Neuronal stem cell (in vitro differentiated cells): Measurements from ENCODE around the gene RALGPS1.
A peak's percentile ranks its signal among the peaks of the same experiment; 100 is the strongest.

Source experiments
- DNase-seq: peaks from one replicate; pipeline ENCODE4 v3.0.0-alpha.2; 2013; ENCODE audit warnings: low spot score
- H2AFZ ChIP-seq: one replicate; pipeline ENCODE4 v1.6.1; 2013; ENCODE audit warnings: mild to moderate bottlenecking, low read length, inconsistent platforms
- H2AK5ac ChIP-seq: 2 replicates; pipeline ENCODE4 v1.6.1; 2013; ENCODE audit warnings: low read depth, mild to moderate bottlenecking, inconsistent platforms, low read length, moderate library complexity, mixed read lengths
- H2BK120ac ChIP-seq: 2 replicates; pipeline ENCODE4 v1.6.1; 2013; ENCODE audit warnings: low read depth, mild to moderate bottlenecking, inconsistent platforms, low read length, moderate library complexity, mixed read lengths
- H2BK12ac ChIP-seq: one replicate; pipeline ENCODE4 v1.6.1; 2013; ENCODE audit warnings: low read length, inconsistent platforms
- H2BK15ac ChIP-seq: 2 replicates; pipeline ENCODE4 v1.6.1; 2013; ENCODE audit warnings: mild to moderate bottlenecking, low read length, inconsistent platforms, mixed read lengths
- H2BK5ac ChIP-seq: one replicate; pipeline ENCODE4 v1.6.1; 2013; ENCODE audit warnings: inconsistent platforms, mild to moderate bottlenecking, low read length, moderate library complexity
- H3K14ac ChIP-seq: one replicate; pipeline ENCODE4 v1.6.1; 2013; ENCODE audit warnings: low read length, inconsistent platforms
- H3K18ac ChIP-seq: 2 replicates; pipeline ENCODE4 v1.6.1; 2013; ENCODE audit warnings: low read length, inconsistent platforms
- H3K23ac ChIP-seq: 2 replicates; pipeline ENCODE4 v1.6.1; 2013; ENCODE audit warnings: low read depth, mild to moderate bottlenecking, mixed read lengths, low read length, inconsistent platforms; ENCODE audit not compliant: poor library complexity
- H3K27ac ChIP-seq: replicated peaks from 3 replicates; pipeline ENCODE4 v1.5.1; 2013; ENCODE audit warnings: low read length, inconsistent platforms
- H3K27me3 ChIP-seq, 3 experiments: 2 replicates each; pipeline ENCODE4 v1.6.1; 2013; ENCODE audit warnings: low read length in 3 of 3, mild to moderate bottlenecking in 2 of 3, inconsistent platforms in 1 of 3, low read depth in 1 of 3, mixed read lengths in 1 of 3, moderate library complexity in 1 of 3; ENCODE audit not compliant: control insufficient read depth in 3 of 3, insufficient read depth in 3 of 3
- H3K36me3 ChIP-seq, 2 donors: replicated peaks in 1 of 2; 2 replicates each; pipeline ENCODE4 v1.6.1; 2013; ENCODE audit warnings: low read length in 2 of 2; ENCODE audit not compliant: control insufficient read depth in 2 of 2, insufficient read depth in 2 of 2
- H3K4ac ChIP-seq: 2 replicates; pipeline ENCODE4 v1.6.1; 2013; ENCODE audit warnings: inconsistent platforms, mild to moderate bottlenecking, low read length, moderate library complexity
- H3K4me1 ChIP-seq, 2 donors: 1 replicate in 1 of 2; 2 replicates in 1 of 2; pipeline ENCODE4 v1.6.1; 2013; ENCODE audit warnings: low read length in 2 of 2, low read depth in 1 of 2; ENCODE audit not compliant: control insufficient read depth in 2 of 2, insufficient read depth in 1 of 2
- H3K4me2 ChIP-seq: one replicate; pipeline ENCODE4 v1.6.1; 2013; ENCODE audit warnings: mild to moderate bottlenecking, low read length, inconsistent platforms; ENCODE audit not compliant: insufficient read depth, poor library complexity, severe bottlenecking
- H3K4me3 ChIP-seq, 2 donors: 2 replicates each; pipeline ENCODE4 v1.5.1; 2013; ENCODE audit warnings: low read length in 2 of 2, mild to moderate bottlenecking in 2 of 2, inconsistent platforms in 1 of 2, moderate library complexity in 1 of 2
- H3K79me1 ChIP-seq: one replicate; pipeline ENCODE4 v1.6.1; 2013; ENCODE audit warnings: low read depth, mild to moderate bottlenecking, inconsistent platforms, low read length, moderate library complexity
- H3K9ac ChIP-seq: one replicate; pipeline ENCODE4 v1.6.1; 2013; ENCODE audit warnings: mild to moderate bottlenecking, low read depth, low read length, inconsistent platforms; ENCODE audit not compliant: poor library complexity
- H3K9me3 ChIP-seq, 2 donors: replicated peaks in 1 of 2; 2 replicates each; pipeline versions ENCODE3 to v1.6.1; 2013; ENCODE audit warnings: low read length in 2 of 2, mild to moderate bottlenecking in 2 of 2, inconsistent platforms in 1 of 2, low read depth in 1 of 2, mixed read lengths in 1 of 2, moderate library complexity in 1 of 2; ENCODE audit not compliant: control insufficient read depth in 2 of 2, insufficient read depth in 1 of 2
- H4K8ac ChIP-seq: one replicate; pipeline ENCODE4 v1.6.1; 2013; ENCODE audit warnings: low read depth, mild to moderate bottlenecking, inconsistent platforms, low read length, moderate library complexity
- H4K91ac ChIP-seq: one replicate; pipeline ENCODE4 v1.6.1; 2013; ENCODE audit warnings: low read length, low read depth, mild to moderate bottlenecking, inconsistent platforms; ENCODE audit not compliant: poor library complexity
- WGBS, 2 donors: extraction: QIAGEN DNeasy Blood & Tissue Kit; methylation state at CpG; one replicate each; pipeline ENCODE4 v1.1.7; 2013; ENCODE audit warnings: missing lambda C conversion rate in 2 of 2, mixed read lengths in 1 of 2; ENCODE audit not compliant: insufficient read length in 2 of 2, insufficient replicate concordance in 1 of 2; ENCODE audit errors: extremely low coverage in 2 of 2; 5-methylcytosine and 5-hydroxymethylcytosine counted together

RALGPS1 gene

DNA sequence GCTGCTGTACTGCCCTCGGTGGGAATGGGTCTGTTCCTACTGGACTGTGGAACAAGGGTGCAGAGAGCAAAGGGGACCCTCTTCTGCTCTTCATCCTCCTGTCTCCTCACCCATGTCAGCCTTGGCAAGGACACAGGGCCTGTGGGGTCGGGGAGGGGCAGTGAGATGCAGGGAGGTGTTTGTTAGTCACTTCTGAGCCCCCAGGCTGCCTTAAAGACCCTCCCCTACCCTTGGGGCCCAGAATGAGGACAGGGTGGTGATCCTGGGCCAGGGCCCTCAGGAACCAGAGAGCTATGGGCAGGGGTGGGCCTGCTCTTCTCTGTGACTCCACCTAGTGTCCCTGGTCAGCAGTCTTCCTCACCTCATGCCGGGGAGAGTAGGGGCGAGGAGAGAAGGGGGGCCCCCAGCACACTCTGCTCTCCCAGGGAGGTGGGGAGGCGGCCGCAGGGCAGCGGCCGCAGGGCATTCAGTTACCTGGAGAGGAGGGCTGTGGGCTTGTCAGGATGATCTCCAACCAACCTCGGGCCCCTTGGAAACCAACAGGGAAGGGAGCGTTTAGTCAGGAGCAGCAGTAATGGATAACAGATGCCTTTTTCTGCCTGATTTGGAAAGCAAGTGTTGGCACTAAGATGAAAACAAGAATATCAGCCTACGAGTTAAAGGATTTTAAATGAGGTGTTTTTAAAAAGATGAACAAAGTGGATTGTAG, 288.0 kb downstream of the RALGPS1 start:
- no peaks in the 10 kb centered on the region for H3K79me1 ChIP-seq
- H3K27me3 ChIP-seq: no peaks in the 10 kb centered on the region
- no peak overlapping the region for H2BK120ac ChIP-seq
- no peak overlapping the region for H3K23ac ChIP-seq
- no peak for DNase-seq
- no peaks in the 10 kb centered on the region for H3K36me3 ChIP-seq
- no peak overlapping the region for H3K14ac ChIP-seq
- no peak overlapping the region for H4K8ac ChIP-seq
- no peak overlapping the region for H2BK12ac ChIP-seq
- H2BK15ac ChIP-seq: no peak overlapping the region
- no peak overlapping the region for H3K4ac ChIP-seq
- WGBS, 2 donors: 100% methylated on average over 1 of the region's 11 CpGs; no CpG with 5 or more reads in 1 of the 2 donors
- H3K27ac ChIP-seq: no peak overlapping the region
- no peak overlapping the region for H2BK5ac ChIP-seq
- H3K4me3 ChIP-seq: no peak overlapping the region
- H3K4me2 ChIP-seq: no peak overlapping the region
- H4K91ac ChIP-seq: no peak overlapping the region
- no peak overlapping the region for H2AFZ ChIP-seq
- no peak overlapping the region for H3K18ac ChIP-seq
- no peak overlapping the region for H3K9ac ChIP-seq
- no peaks in the 10 kb centered on the region for H3K9me3 ChIP-seq
- H2AK5ac ChIP-seq: no peak overlapping the region
- peaks cover 0 to 4% of the 10 kb centered on the region in 2 donors for H3K4me1 ChIP-seq

DNA sequence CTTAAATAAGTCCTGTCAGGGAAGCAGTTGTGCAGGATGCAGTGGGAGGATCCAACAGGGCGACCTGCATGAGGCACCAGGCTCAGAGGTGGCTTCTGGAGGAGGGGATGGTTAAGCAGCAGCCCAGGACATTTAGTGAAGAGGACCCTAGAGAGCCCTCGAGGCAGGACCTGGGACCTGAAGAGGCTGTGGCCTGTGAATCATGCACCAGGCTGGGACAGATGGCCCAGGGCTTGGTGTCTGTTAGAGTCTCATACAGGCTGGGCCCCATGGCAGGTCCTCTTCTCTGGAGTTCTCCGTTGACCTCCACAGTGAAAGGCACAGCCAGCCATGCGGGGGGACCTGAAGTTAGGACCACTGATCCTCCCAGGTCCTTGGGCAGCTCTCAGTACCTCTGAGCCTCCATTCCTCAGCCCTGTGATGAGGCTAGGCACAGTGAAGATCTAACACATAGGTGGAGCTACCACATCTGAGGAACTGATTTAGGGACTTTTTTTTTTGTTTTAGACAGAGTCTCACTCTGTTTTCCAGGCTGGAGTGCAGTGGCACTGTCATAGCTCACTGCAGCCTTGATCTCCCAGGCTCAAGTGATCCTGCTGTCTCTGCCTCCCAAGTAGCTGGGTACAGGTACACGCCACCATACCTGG, 289.2 kb downstream of the RALGPS1 start:
- Histone ChIP-seq H3K14ac (peak overlapping the region; percentile 72), H2AFZ (no peak overlapping the region), H3K27me3 (no peaks in the 10 kb centered on the region), H3K9me3 (no peaks in the 10 kb centered on the region), H2AK5ac (no peak overlapping the region), H3K4me2 (no peak overlapping the region), H2BK12ac (no peak overlapping the region), H2BK120ac (no peak overlapping the region), H3K79me1 (no peaks in the 10 kb centered on the region), H3K36me3 (no peaks in the 10 kb centered on the region), H3K4me1 (peaks cover 0 to 3% of the 10 kb centered on the region in 2 donors), H4K91ac (no peak overlapping the region), H3K4ac (no peak overlapping the region), H3K27ac (no peak overlapping the region), H2BK15ac (no peak overlapping the region), H3K18ac (no peak overlapping the region), H3K4me3 (no peak overlapping the region), H3K9ac (no peak overlapping the region), H2BK5ac (no peak overlapping the region), H3K23ac (no peak overlapping the region), H4K8ac (no peak overlapping the region)
- no peak for DNase-seq
- no CpG with 5 or more reads among the region's 5 CpGs for WGBS, 2 donors

GRCh38 chr9:127204771-127205470, 290.3 kb downstream of the RALGPS1 start:
- no peak overlapping the region for H3K4me3 ChIP-seq
- no peak overlapping the region for H3K4me2 ChIP-seq
- H2AK5ac ChIP-seq: no peak overlapping the region
- no peak overlapping the region for H2BK5ac ChIP-seq
- no peaks in the 10 kb centered on the region for H3K36me3 ChIP-seq
- no peak overlapping the region for H2BK12ac ChIP-seq
- no peak overlapping the region for H3K18ac ChIP-seq
- no peak for DNase-seq
- no peaks in the 10 kb centered on the region for H3K27me3 ChIP-seq
- no CpG with 5 or more reads among the region's 7 CpGs for WGBS, 2 donors
- no peak overlapping the region for H3K14ac ChIP-seq
- H4K91ac ChIP-seq: no peak overlapping the region
- H3K79me1 ChIP-seq: no peaks in the 10 kb centered on the region
- peaks cover 0 to 1% of the 10 kb centered on the region in 2 donors for H3K4me1 ChIP-seq
- H3K23ac ChIP-seq: no peak overlapping the region
- H2BK120ac ChIP-seq: no peak overlapping the region
- no peak overlapping the region for H3K9ac ChIP-seq
- H2BK15ac ChIP-seq: no peak overlapping the region
- no peak overlapping the region for H3K4ac ChIP-seq
- no peak overlapping the region for H3K27ac ChIP-seq
- no peaks in the 10 kb centered on the region for H3K9me3 ChIP-seq
- no peak overlapping the region for H4K8ac ChIP-seq
- no peak overlapping the region for H2AFZ ChIP-seq

DNA sequence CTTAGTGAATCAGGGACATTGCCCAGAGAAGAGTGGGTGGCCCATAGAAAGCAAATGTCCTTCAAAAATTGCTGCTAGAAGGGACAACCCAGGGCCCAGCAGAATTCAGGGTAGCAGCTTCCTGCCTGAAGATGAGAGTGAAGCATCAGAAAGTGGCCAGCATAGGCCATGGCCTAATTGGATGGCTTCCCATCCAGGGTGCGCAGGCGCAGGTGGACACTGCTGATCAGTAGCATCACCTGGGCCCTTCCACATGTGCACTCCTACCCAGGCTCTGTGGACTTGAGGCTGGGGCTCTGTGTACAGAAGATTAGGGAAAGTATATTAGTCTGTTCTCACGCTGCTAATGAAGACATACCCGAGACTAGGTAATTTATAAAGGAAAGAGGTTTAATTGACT, 291.4 kb downstream of the RALGPS1 start:
- Histone ChIP-seq H3K4me1 (peaks cover 5 to 9% of the 10 kb centered on the region in 2 donors), H3K27me3 (no peaks in the 10 kb centered on the region), H4K91ac (no peak overlapping the region), H3K79me1 (no peaks in the 10 kb centered on the region), H4K8ac (no peak overlapping the region), H3K9me3 (no peaks in the 10 kb centered on the region), H3K18ac (no peak overlapping the region), H3K4me2 (no peak overlapping the region), H2AFZ (no peak overlapping the region), H3K4me3 (no peak overlapping the region), H3K14ac (no peak overlapping the region), H3K4ac (no peak overlapping the region), H2BK15ac (no peak overlapping the region), H2BK12ac (no peak overlapping the region), H3K27ac (no peak overlapping the region), H2BK5ac (no peak overlapping the region), H2BK120ac (no peak overlapping the region), H2AK5ac (no peak overlapping the region), H3K36me3 (no peaks in the 10 kb centered on the region), H3K23ac (no peak overlapping the region), H3K9ac (no peak overlapping the region)
- no CpG with 5 or more reads among the region's 4 CpGs for WGBS, 2 donors
- no peak for DNase-seq
